Smooth muscle cell (in vitro differentiated cells): ENCODE results near the gene SEMA5B. TPM values are rescaled to one million over a fixed set of nuclear protein-coding genes. Genes with fewer than 3 reads are reported as not detected.

Experiments
- DNase-seq: peaks from one replicate; lab custom pipeline; 2025; ENCODE audit not compliant: unreplicated experiment; lab: John Stamatoyannopoulos, UW
- H2AFZ ChIP-seq: fragments of 200-600 bp; sonication (generic); 2 replicates; pipeline ENCODE4 v1.6.0; 2016; ENCODE audit warnings: antibody characterized with exemption, low read depth, mild to moderate bottlenecking
- H3F3A ChIP-seq: fragments of 200-600 bp; sonication (generic); 2 replicates; pipeline ENCODE4 v1.6.0; 2017; ENCODE audit warnings: antibody characterized with exemption, low read depth
- H3K27ac ChIP-seq: fragments of 200-600 bp; sonication (generic); 2 replicates; pipeline ENCODE4 v1.5.1; 2016; ENCODE audit warnings: low read depth, mild to moderate bottlenecking
- H3K27me3 ChIP-seq: fragments of 200-600 bp; sonication (generic); 2 replicates; pipeline ENCODE4 v1.6.1; 2016; ENCODE audit warnings: low read depth, mild to moderate bottlenecking
- H3K36me3 ChIP-seq: fragments of 200-600 bp; sonication (generic); 2 replicates; pipeline ENCODE4 v1.5.1; 2016; ENCODE audit warnings: low read depth
- H3K4me1 ChIP-seq: fragments of 200-600 bp; sonication (generic); 2 replicates; pipeline ENCODE4 v1.5.1; 2016; ENCODE audit warnings: low read depth
- H3K4me2 ChIP-seq: fragments of 200-600 bp; sonication (generic); 2 replicates; pipeline ENCODE4 v1.6.0; 2016; ENCODE audit warnings: mild to moderate bottlenecking
- H3K4me3 ChIP-seq: fragments of 200-600 bp; sonication (generic); 2 replicates; pipeline ENCODE4 v1.5.1; 2016; ENCODE audit warnings: mild to moderate bottlenecking
- H3K79me2 ChIP-seq: fragments of 200-600 bp; sonication (generic); 2 replicates; pipeline ENCODE4 v1.6.0; 2016; ENCODE audit warnings: low read depth, mild to moderate bottlenecking
- H3K9ac ChIP-seq: fragments of 200-600 bp; sonication (generic); 2 replicates; pipeline ENCODE4 v1.6.0; 2016; ENCODE audit warnings: low read depth
- H3K9me3 ChIP-seq: fragments of 200-600 bp; sonication (generic); replicated peaks from 2 replicates; pipeline ENCODE4 v1.5.1; 2016; ENCODE audit warnings: low read depth
- H4K20me1 ChIP-seq: fragments of 200-600 bp; sonication (generic); 2 replicates; pipeline ENCODE4 v1.6.0; 2016; ENCODE audit warnings: low read depth
- WGBS: methylation state at CpG from one replicate; pipeline ENCODE4 v1.1.7; 2016; ENCODE audit warnings: low lambda C conversion rate; 5-methylcytosine and 5-hydroxymethylcytosine counted together
- polyA plus RNA-seq: library from polyadenylated mRNA; unstranded; fragments of >200 nt; fragmentation: Nextera tagmentation; extraction: Ambion mirVana; gene quantifications from 2 replicates; pipeline ENCODE4 v1.2.1, GENCODE V29; 2016
- total RNA-seq: library from RNA; depleted of rRNA; stranded (reverse); fragments of >200 nt; gene quantifications from 2 replicates; pipeline ENCODE4 v1.2.3, GENCODE V29; 2014
- TF ChIP-seq, protein P1 (sequence below): fragments of 200-600 bp; sonication (generic); IDR thresholded peaks from 2 replicates; pipeline ENCODE4 v1.5.1; 2017; ENCODE audit warnings: borderline replicate concordance, mild to moderate bottlenecking, antibody characterized with exemption; ENCODE audit not compliant: insufficient read depth, poor library complexity, severe bottlenecking

The SEMA5B gene
- total and polyA plus RNA-seq, 2 experiments from 2014 or later, result not detected

DNA sequence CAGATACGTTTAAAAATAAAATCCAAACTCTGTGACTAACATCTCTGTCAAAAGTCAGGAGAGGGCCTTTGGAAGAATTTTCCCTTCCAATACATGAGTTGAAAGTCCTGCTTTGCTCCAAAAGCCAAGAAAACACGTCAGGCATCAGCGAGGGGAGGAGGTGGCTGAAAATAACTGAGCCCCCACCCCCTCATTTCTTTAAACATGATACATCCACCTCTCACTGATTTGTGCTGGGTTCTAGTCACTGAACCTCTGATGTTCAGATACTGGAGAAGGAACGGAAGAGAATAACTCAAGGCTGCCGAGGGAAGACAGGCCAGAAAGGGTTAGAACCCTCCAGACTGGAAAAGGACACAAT is 9.4 kb upstream of the SEMA5B start:
- H3K9me3 ChIP-seq, result no peaks in the 10 kb centered on the region
- no peak overlapping the region for H3K27ac ChIP-seq
- TF ChIP-seq, protein P1, sequence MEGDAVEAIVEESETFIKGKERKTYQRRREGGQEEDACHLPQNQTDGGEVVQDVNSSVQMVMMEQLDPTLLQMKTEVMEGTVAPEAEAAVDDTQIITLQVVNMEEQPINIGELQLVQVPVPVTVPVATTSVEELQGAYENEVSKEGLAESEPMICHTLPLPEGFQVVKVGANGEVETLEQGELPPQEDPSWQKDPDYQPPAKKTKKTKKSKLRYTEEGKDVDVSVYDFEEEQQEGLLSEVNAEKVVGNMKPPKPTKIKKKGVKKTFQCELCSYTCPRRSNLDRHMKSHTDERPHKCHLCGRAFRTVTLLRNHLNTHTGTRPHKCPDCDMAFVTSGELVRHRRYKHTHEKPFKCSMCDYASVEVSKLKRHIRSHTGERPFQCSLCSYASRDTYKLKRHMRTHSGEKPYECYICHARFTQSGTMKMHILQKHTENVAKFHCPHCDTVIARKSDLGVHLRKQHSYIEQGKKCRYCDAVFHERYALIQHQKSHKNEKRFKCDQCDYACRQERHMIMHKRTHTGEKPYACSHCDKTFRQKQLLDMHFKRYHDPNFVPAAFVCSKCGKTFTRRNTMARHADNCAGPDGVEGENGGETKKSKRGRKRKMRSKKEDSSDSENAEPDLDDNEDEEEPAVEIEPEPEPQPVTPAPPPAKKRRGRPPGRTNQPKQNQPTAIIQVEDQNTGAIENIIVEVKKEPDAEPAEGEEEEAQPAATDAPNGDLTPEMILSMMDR, result no peak
- H3K4me2 ChIP-seq, result no peak overlapping the region
- no peak overlapping the region for H2AFZ ChIP-seq
- no peaks in the 10 kb centered on the region for H3F3A ChIP-seq
- H3K36me3 ChIP-seq, result no peaks in the 10 kb centered on the region
- no peak overlapping the region for H3K9ac ChIP-seq
- no peak overlapping the region for H3K4me3 ChIP-seq
- no peaks in the 10 kb centered on the region for H3K27me3 ChIP-seq
- H3K4me1 ChIP-seq, result no peaks in the 10 kb centered on the region
- no peaks in the 10 kb centered on the region for H4K20me1 ChIP-seq
- H3K79me2 ChIP-seq, result no peaks in the 10 kb centered on the region
- no peak for DNase-seq
- WGBS, result 93% methylated on average over 5 of the region's 5 CpGs

DNA sequence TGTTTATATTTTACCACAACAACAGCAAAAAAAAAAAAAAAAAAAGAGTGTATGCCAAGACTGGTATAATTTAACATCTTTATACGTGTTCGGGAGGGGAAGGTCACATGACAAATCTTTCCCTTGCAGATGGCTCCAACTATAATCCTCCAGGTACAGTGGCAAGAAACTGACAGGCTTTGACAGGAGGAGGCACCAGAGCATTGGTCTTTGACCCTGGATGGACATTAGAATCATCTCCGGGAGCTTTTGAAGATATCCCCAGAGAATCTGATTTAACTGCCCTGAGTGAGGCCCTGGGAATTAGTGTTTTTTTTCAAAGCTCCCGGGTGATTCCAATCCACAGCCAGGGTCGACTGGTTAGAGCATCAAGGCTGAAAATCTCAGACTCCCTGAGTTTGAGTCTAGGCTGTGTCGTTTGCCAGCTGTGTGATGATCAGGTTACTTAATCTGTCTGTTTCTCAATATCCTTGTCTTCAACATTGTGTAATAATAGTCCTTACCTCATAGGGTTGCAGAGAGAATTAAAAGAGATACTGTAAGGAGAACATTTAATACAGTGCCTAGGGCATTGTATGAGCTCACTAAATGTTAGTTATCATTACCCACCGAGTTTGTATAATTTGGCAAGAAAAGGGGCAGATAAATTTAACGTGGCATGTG is 8.9 kb upstream of the SEMA5B start:
- Histone ChIP-seq H3K9ac (no peak overlapping the region), H2AFZ (no peak overlapping the region), H3K4me1 (no peaks in the 10 kb centered on the region), H3K9me3 (no peaks in the 10 kb centered on the region), H3K4me3 (no peak overlapping the region), H4K20me1 (no peaks in the 10 kb centered on the region), H3K36me3 (no peaks in the 10 kb centered on the region), H3K79me2 (no peaks in the 10 kb centered on the region), H3K27me3 (peaks cover 1% of the 10 kb centered on the region), H3F3A (no peaks in the 10 kb centered on the region), H3K27ac (no peak overlapping the region), H3K4me2 (no peak overlapping the region)
- 63% methylated on average over 8 of the region's 8 CpGs for WGBS
- TF ChIP-seq, protein P1, result no peak
- DNase-seq, result no peak

DNA sequence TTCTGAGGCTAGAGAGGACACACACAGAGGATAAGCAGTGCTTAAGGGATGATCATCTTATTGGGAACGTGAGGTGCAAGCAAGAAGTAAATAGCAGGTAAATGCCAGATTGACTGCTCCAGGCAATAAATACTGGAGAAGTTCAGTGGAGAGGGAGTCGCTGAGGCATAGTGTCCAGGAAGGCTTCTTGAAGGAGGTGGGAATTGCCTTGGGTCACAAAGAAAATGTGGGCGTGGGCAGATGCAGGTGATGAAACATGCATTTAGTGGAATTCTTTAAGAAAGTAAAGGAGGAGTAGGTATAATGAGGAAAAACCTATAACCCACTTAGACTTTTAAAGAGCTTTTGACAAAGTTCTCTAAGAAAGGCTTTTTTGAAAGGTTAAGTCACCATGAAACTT is 7.4 kb upstream of the SEMA5B start:
- TF ChIP-seq, protein P1, result no peak
- WGBS, result 61% methylated on average over 3 of the region's 3 CpGs
- peaks cover 16% of the 10 kb centered on the region for H3K27me3 ChIP-seq
- H3K4me3 ChIP-seq, result no peak overlapping the region
- no peaks in the 10 kb centered on the region for H4K20me1 ChIP-seq
- no peak overlapping the region for H2AFZ ChIP-seq
- no peak overlapping the region for H3K9ac ChIP-seq
- peaks cover 5% of the 10 kb centered on the region for H3K4me1 ChIP-seq
- H3K9me3 ChIP-seq, result no peaks in the 10 kb centered on the region
- no peaks in the 10 kb centered on the region for H3K79me2 ChIP-seq
- no peak overlapping the region for H3K4me2 ChIP-seq
- DNase-seq, result no peak
- no peaks in the 10 kb centered on the region for H3K36me3 ChIP-seq
- no peaks in the 10 kb centered on the region for H3F3A ChIP-seq
- no peak overlapping the region for H3K27ac ChIP-seq

DNA sequence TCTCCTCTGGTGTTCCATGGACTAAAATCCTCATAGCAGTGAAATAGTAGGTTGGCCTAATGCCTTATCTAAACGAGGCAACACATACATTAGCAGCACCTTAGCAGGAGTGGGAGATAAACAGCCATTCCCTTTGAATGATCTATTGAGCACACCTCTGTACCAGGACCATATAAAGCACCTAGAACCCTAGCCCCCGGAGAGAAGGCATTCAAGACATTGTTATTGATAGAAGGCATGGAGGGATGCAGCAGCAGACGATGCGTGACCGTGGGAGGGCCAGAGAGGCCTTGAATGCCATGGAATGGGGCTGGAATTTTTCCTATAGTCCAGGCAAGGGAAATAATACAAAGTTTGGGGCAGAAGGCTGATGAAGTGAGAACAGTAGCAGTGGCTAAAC is 6.6 kb upstream of the SEMA5B start:
- TF ChIP-seq, protein P1, result no peak
- no peaks in the 10 kb centered on the region for H3F3A ChIP-seq
- no peak overlapping the region for H3K4me2 ChIP-seq
- no peaks in the 10 kb centered on the region for H3K36me3 ChIP-seq
- H3K9me3 ChIP-seq, result no peaks in the 10 kb centered on the region
- WGBS, result 83% methylated on average over 5 of the region's 5 CpGs
- H3K27me3 ChIP-seq, result peaks cover 21% of the 10 kb centered on the region
- H2AFZ ChIP-seq, result no peak overlapping the region
- H3K4me1 ChIP-seq, result peaks cover 8% of the 10 kb centered on the region
- no peaks in the 10 kb centered on the region for H4K20me1 ChIP-seq
- no peaks in the 10 kb centered on the region for H3K79me2 ChIP-seq
- DNase-seq, result no peak
- no peak overlapping the region for H3K4me3 ChIP-seq
- no peak overlapping the region for H3K9ac ChIP-seq
- no peak overlapping the region for H3K27ac ChIP-seq
